HepG2 (cell line): ENCODE measurements around the gene SMAD3. TPM values are rescaled to one million over a fixed set of nuclear protein-coding genes. Genes with fewer than 3 reads are reported as not detected.

Experiments
- ATAC-seq: fragments of 200-7000 bp; cut with Tn5 transposase; 3 replicates; pipeline ENCODE4 v1.9.1; 2020; ENCODE audit warnings: mild to moderate bottlenecking, moderate library complexity
- BruUV-seq: library from RNA; stranded (reverse); fragments of 400-500 nt; replicated peaks from 2 replicates; lab custom pipeline; 2021; lab: Mats Ljungman, UMichigan
- CTCF ChIA-PET: fragments of 300-600 bp; formaldehyde crosslinking; extraction: SDS; loops from one replicate; lab custom pipeline; 2021; ENCODE audit warnings: low total read pairs, inconsistent platforms, low intra/inter-chr PET ratio; lab: Yijun Ruan, JAX
- POLR2A ChIA-PET: fragments of 350-600 bp; sonication (Branson Sonifier 250); formaldehyde crosslinking; loops from one replicate; lab custom pipeline; 2020; ENCODE audit warnings: antibody characterized with exemption, inconsistent platforms; lab: Yijun Ruan, JAX
- DNase-seq: peaks from one replicate; pipeline ENCODE4 v3.0.0-alpha.2; 2015; ENCODE audit warnings: low spot score
- FAIRE-seq: peaks from 3 replicates; lab custom pipeline; 2011; peaks lifted over from hg19 to GRCh38; lab: Jason Lieb, UNC
- H2AFZ ChIP-seq: one replicate; pipeline ENCODE4 v1.6.1; 2011; ENCODE audit warnings: low read length, inconsistent platforms
- H3K27ac ChIP-seq: fragments of 300-600 bp; 3 replicates; pipeline ENCODE4 v1.8.0; 2011; ENCODE audit warnings: mixed run types, mild to moderate bottlenecking, mixed read lengths, low read length, inconsistent platforms; ENCODE audit not compliant: insufficient read depth; ENCODE audit errors: extremely low read length
- H3K27me3 ChIP-seq, 2 experiments: fragments of 200-600 bp in 1 of 2; 2 replicates in 1 of 2; 3 replicates in 1 of 2; pipeline versions ENCODE4 v1.6.0 to v1.8.0; 2011; ENCODE audit warnings: low read length in 2 of 2, mild to moderate bottlenecking in 2 of 2, moderate library complexity in 2 of 2, inconsistent platforms in 1 of 2; ENCODE audit not compliant: insufficient read depth in 2 of 2, control insufficient read depth in 1 of 2
- H3K36me3 ChIP-seq, 2 experiments: fragments of 200-600 bp in 1 of 2; replicated peaks in 1 of 2; 2 replicates in 1 of 2; 3 replicates in 1 of 2; pipeline versions ENCODE4 v1.5.1 to v1.8.0; 2011; ENCODE audit warnings: low read length in 2 of 2, inconsistent platforms in 1 of 2; ENCODE audit not compliant: insufficient read depth in 2 of 2, control insufficient read depth in 1 of 2
- H3K4me1 ChIP-seq: 2 replicates; pipeline ENCODE4 v1.5.1; 2012; ENCODE audit warnings: low read length, inconsistent platforms; ENCODE audit not compliant: insufficient read depth
- H3K4me2 ChIP-seq: 2 replicates; pipeline ENCODE4 v1.6.0; 2011; ENCODE audit warnings: low read depth, low read length, inconsistent platforms
- H3K4me3 ChIP-seq, 3 experiments: fragments of 200-600 bp in 1 of 3; sonication (generic), shearing (Covaris generic) in 1 of 3; replicated peaks in 1 of 3; 2 replicates each; pipeline ENCODE4 v1.5.1; 2011 to 2016; ENCODE audit warnings: low read length in 3 of 3, inconsistent platforms in 2 of 3, low read depth in 2 of 3, mild to moderate bottlenecking in 2 of 3, control low read depth in 1 of 3, mixed read lengths in 1 of 3; ENCODE audit not compliant: insufficient read depth in 1 of 3
- H3K79me2 ChIP-seq: one replicate; pipeline ENCODE4 v1.6.1; 2011; ENCODE audit warnings: low read length, inconsistent platforms; ENCODE audit not compliant: insufficient read depth
- H3K9ac ChIP-seq: 2 replicates; pipeline ENCODE4 v1.6.0; 2011; ENCODE audit warnings: mild to moderate bottlenecking, low read depth, low read length, inconsistent platforms; ENCODE audit not compliant: insufficient read depth
- H3K9me3 ChIP-seq: 2 replicates; pipeline ENCODE4 v1.5.1; 2012; ENCODE audit warnings: mild to moderate bottlenecking, low read length
- H4K20me1 ChIP-seq: 2 replicates; pipeline ENCODE4 v1.6.0; 2011; ENCODE audit warnings: inconsistent platforms, mild to moderate bottlenecking, low read length, moderate library complexity; ENCODE audit not compliant: insufficient read depth
- ATAD3A ChIP-seq: sonication (generic); formaldehyde crosslinking; IDR thresholded peaks from 2 replicates; pipeline ENCODE4 v1.4.0; 2020; ENCODE audit warnings: missing genetic modification reagents
- HOXD1 ChIP-seq: sonication (generic); formaldehyde crosslinking; IDR thresholded peaks from 2 replicates; pipeline ENCODE4 v1.5.0; 2020; ENCODE audit warnings: missing genetic modification reagents
- IKZF1 ChIP-seq: fragments of 450-650 bp; IDR thresholded peaks from 2 replicates; pipeline ENCODE4 v1.7.1; 2016
- NFKBIZ ChIP-seq: IDR thresholded peaks from 2 replicates; pipeline ENCODE4 v1.6.1; 2018; ENCODE audit warnings: missing genetic modification reagents, missing compliant biosample characterization
- TOE1 ChIP-seq: sonication (generic); formaldehyde crosslinking; IDR thresholded peaks from 2 replicates; pipeline ENCODE4 v1.4.0; 2020; ENCODE audit warnings: mild to moderate bottlenecking, missing genetic modification reagents
- ZFYVE20 ChIP-seq: sonication (generic); formaldehyde crosslinking; IDR thresholded peaks from 2 replicates; pipeline ENCODE4 v1.8.0; 2023; ENCODE audit warnings: low read depth, mild to moderate bottlenecking, moderate library complexity, missing genetic modification reagents, borderline replicate concordance
- ZKSCAN5 ChIP-seq: sonication (generic); formaldehyde crosslinking; IDR thresholded peaks from 2 replicates; pipeline ENCODE4 v1.5.1; 2020; ENCODE audit warnings: mild to moderate bottlenecking, missing genetic modification reagents
- ZNF382 ChIP-seq: sonication (generic); formaldehyde crosslinking; IDR thresholded peaks from 2 replicates; pipeline ENCODE4 v1.5.0; 2020; ENCODE audit warnings: missing genetic modification reagents, mild to moderate bottlenecking, borderline replicate concordance
- ZNF768 ChIP-seq: sonication (generic); formaldehyde crosslinking; IDR thresholded peaks from 2 replicates; pipeline ENCODE4 v1.4.0; 2020; ENCODE audit warnings: missing genetic modification reagents
- ZNF839 ChIP-seq: sonication (generic); formaldehyde crosslinking; IDR thresholded peaks from 2 replicates; pipeline ENCODE4 v1.4.0; 2020; ENCODE audit warnings: missing genetic modification reagents, mild to moderate bottlenecking, borderline replicate concordance
- WGBS: methylation state at CpG from one replicate; pipeline ENCODE4 v1.1.6; 2017; ENCODE audit warnings: low lambda C conversion rate; 5-methylcytosine and 5-hydroxymethylcytosine counted together
- in situ Hi-C: cut with HindIII; loops from 2 replicates; pipeline ENCODE4 v1.10.0; 2017; ENCODE audit warnings: low pct_unique_long_range_greater_than_20kb; ENCODE audit not compliant: extremely low pct_ligation_motif_present
- intact Hi-C: fragments of 100-400 bp; cut with micrococcal nuclease; formaldehyde crosslinking; loops from one replicate; pipeline ENCODE4 v1.10.0; 2022; ENCODE audit not compliant: unreplicated experiment
- polyA plus RNA-seq, 8 experiments: library from polyadenylated mRNA; depleted of rRNA in 3 of 8; stranded (reverse) in 7 of 8; unstranded in 1 of 8; fragments of >200 nt; fragmentation: Illumina TruSeq in 4 of 8; extraction: Trizol in 4 of 8; gene quantifications; 2 replicates each; pipeline versions ENCODE4 v1.2.1 to v1.2.3, GENCODE V29; 2011 to 2016; ENCODE audit warnings: low read depth in 4 of 8, missing spikeins in 1 of 8, mixed read lengths in 1 of 8; ENCODE audit not compliant: insufficient read depth in 1 of 8
- total RNA-seq, 5 experiments: library from RNA; depleted of rRNA; stranded (reverse); fragments of >200 nt; fragmentation: Illumina TruSeq; extraction: Trizol; gene quantifications; 2 replicates each; pipeline ENCODE4 v1.2.3, GENCODE V29; 2016; ENCODE audit warnings: low read depth in 1 of 5
- TF ChIP-seq, protein P1 (sequence below): sonication (generic); formaldehyde crosslinking; conservative IDR thresholded peaks from 2 replicates; pipeline ENCODE4 v1.5.0; 2020; ENCODE audit warnings: missing genetic modification reagents
- TF ChIP-seq, protein P2 (sequence below): sonication (generic); formaldehyde crosslinking; IDR thresholded peaks from 2 replicates; pipeline ENCODE4 v1.9.0; 2021; ENCODE audit warnings: mild to moderate bottlenecking, missing genetic modification reagents

The SMAD3 gene
- total and polyA plus RNA-seq, 2 of the 13 experiments (the other 11 are each of a cell fraction or from before 2014, with no cell fraction given) = 8.6 to 56.3 TPM

DNA sequence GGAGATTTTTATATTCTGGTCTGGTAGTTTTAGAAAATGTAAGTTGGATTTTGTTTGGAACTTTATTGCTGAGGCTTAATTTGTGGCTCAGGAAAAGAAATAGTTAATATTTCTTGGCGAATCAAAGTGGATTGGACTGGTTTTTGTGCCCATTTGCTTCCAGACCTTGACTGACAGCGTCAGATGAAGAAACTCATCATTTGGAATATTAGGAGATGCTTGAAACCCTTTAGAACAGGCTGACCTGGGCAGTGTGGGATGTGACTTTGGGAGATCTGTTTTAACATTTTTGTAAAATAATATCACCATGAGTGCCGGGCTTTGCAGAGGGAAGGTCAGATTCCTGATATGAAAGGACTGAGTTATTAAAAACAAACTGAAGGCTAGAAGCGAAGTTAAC, 106.1 kb downstream of the SMAD3 start:
- in situ Hi-C loops (no loop called here), intact Hi-C loops (no loop called here)
- TF ChIP-seq HOXD1 (CRISPR knock-in tag) (no peak), ZNF768 (CRISPR knock-in tag) (no peak), ATAD3A (CRISPR knock-in tag) (no peak)
- TF ChIP-seq, protein P1, sequence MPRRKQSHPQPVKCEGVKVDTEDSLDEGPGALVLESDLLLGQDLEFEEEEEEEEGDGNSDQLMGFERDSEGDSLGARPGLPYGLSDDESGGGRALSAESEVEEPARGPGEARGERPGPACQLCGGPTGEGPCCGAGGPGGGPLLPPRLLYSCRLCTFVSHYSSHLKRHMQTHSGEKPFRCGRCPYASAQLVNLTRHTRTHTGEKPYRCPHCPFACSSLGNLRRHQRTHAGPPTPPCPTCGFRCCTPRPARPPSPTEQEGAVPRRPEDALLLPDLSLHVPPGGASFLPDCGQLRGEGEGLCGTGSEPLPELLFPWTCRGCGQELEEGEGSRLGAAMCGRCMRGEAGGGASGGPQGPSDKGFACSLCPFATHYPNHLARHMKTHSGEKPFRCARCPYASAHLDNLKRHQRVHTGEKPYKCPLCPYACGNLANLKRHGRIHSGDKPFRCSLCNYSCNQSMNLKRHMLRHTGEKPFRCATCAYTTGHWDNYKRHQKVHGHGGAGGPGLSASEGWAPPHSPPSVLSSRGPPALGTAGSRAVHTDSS (CRISPR knock-in tag) = no peak
- no TSS peak for BruUV-seq
- ChIA-PET POLR2A (no interaction called here), CTCF (no interaction called here)
- no peaks in the 10 kb centered on the region for H3K27me3 ChIP-seq
- no peak for ATAC-seq
- no peak overlapping the region for H2AFZ ChIP-seq
- WGBS = 96% methylated on average over 4 of the region's 4 CpGs
- DNase-seq = no peak
- no peak for FAIRE-seq
- H3K36me3 ChIP-seq = peaks cover 45 to 92% of the 10 kb centered on the region in 2 experiments
- no peak overlapping the region for H3K4me3 ChIP-seq
- no peaks in the 10 kb centered on the region for H3K79me2 ChIP-seq
- H3K9ac ChIP-seq = no peak overlapping the region
- no peak overlapping the region for H3K27ac ChIP-seq
- no peaks in the 10 kb centered on the region for H3K9me3 ChIP-seq
- no peaks in the 10 kb centered on the region for H4K20me1 ChIP-seq
- H3K4me1 ChIP-seq = no peaks in the 10 kb centered on the region
- no peak overlapping the region for H3K4me2 ChIP-seq

DNA sequence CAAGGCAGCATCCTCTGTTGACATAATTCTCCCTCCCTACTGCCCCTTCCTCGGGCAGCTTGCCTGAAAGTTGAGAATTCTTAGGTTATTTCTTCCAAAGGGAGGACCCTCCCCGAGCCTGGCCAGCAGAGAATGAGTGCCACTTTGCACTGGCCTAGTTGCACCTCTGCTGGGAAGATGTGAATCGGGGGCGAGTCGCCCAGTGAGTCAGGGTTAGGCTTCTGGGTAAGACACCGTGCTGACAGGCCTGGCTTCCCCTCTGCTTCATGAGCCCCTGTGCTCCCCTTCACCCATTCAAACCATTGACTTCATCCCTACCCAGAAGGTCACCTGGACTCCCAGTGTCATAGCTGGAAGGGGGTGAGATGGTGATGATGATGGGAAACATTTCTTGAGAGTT, 106.8 kb downstream of the SMAD3 start:
- intact Hi-C loops = no loop called here
- TF ChIP-seq ZFYVE20 (no peak), ZKSCAN5 (CRISPR knock-in tag) (no peak), ZNF839 (CRISPR knock-in tag) (no peak), TOE1 (CRISPR knock-in tag) (no peak), IKZF1 (no peak), NFKBIZ (no peak), ZNF382 (CRISPR knock-in tag) (no peak)
- TF ChIP-seq, protein P2, sequence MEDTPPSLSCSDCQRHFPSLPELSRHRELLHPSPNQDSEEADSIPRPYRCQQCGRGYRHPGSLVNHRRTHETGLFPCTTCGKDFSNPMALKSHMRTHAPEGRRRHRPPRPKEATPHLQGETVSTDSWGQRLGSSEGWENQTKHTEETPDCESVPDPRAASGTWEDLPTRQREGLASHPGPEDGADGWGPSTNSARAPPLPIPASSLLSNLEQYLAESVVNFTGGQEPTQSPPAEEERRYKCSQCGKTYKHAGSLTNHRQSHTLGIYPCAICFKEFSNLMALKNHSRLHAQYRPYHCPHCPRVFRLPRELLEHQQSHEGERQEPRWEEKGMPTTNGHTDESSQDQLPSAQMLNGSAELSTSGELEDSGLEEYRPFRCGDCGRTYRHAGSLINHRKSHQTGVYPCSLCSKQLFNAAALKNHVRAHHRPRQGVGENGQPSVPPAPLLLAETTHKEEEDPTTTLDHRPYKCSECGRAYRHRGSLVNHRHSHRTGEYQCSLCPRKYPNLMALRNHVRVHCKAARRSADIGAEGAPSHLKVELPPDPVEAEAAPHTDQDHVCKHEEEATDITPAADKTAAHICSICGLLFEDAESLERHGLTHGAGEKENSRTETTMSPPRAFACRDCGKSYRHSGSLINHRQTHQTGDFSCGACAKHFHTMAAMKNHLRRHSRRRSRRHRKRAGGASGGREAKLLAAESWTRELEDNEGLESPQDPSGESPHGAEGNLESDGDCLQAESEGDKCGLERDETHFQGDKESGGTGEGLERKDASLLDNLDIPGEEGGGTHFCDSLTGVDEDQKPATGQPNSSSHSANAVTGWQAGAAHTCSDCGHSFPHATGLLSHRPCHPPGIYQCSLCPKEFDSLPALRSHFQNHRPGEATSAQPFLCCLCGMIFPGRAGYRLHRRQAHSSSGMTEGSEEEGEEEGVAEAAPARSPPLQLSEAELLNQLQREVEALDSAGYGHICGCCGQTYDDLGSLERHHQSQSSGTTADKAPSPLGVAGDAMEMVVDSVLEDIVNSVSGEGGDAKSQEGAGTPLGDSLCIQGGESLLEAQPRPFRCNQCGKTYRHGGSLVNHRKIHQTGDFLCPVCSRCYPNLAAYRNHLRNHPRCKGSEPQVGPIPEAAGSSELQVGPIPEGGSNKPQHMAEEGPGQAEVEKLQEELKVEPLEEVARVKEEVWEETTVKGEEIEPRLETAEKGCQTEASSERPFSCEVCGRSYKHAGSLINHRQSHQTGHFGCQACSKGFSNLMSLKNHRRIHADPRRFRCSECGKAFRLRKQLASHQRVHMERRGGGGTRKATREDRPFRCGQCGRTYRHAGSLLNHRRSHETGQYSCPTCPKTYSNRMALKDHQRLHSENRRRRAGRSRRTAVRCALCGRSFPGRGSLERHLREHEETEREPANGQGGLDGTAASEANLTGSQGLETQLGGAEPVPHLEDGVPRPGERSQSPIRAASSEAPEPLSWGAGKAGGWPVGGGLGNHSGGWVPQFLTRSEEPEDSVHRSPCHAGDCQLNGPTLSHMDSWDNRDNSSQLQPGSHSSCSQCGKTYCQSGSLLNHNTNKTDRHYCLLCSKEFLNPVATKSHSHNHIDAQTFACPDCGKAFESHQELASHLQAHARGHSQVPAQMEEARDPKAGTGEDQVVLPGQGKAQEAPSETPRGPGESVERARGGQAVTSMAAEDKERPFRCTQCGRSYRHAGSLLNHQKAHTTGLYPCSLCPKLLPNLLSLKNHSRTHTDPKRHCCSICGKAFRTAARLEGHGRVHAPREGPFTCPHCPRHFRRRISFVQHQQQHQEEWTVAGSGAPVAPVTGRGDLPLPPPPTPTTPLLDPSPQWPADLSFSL (CRISPR knock-in tag) = no peak

More for the DNA sequence above, 106.8 kb downstream of the SMAD3 start:
- Histone ChIP-seq H3K27me3 (no peaks in the 10 kb centered on the region), H3K79me2 (no peaks in the 10 kb centered on the region), H3K27ac (no peak overlapping the region), H3K36me3 (peaks cover 42 to 89% of the 10 kb centered on the region in 2 experiments), H2AFZ (no peak overlapping the region), H4K20me1 (no peaks in the 10 kb centered on the region), H3K4me2 (no peak overlapping the region), H3K9ac (no peak overlapping the region), H3K4me1 (no peaks in the 10 kb centered on the region), H3K4me3 (no peak overlapping the region), H3K9me3 (no peaks in the 10 kb centered on the region)
- in situ Hi-C loops = no loop called here
- FAIRE-seq (no peak), DNase-seq (no peak), ATAC-seq (no peak)
- ChIA-PET POLR2A (no interaction called here), CTCF (no interaction called here)
- 89% methylated on average over 2 of the region's 6 CpGs for WGBS
- BruUV-seq = no TSS peak
